Endothelial cell of umbilical vein (primary cell): ENCODE results near the gene PTPRQ.

Experiments used
- CTCF ChIP-seq, 2 donors: IDR thresholded peaks; 1 replicate in 1 of 2; 2 replicates in 1 of 2; pipeline ENCODE4 v1.5.1; 2011; ENCODE audit warnings: low read length in 2 of 2, mild to moderate bottlenecking in 2 of 2, moderate library complexity in 2 of 2, control low read depth in 1 of 2, inconsistent platforms in 1 of 2, low read depth in 1 of 2; ENCODE audit not compliant: insufficient read depth in 1 of 2; ENCODE audit errors: extremely low read depth in 1 of 2
- EZH2 ChIP-seq: IDR thresholded peaks from 2 replicates; pipeline ENCODE4 v1.6.1; 2012; ENCODE audit warnings: borderline replicate concordance, low read depth, mild to moderate bottlenecking, moderate library complexity, low read length, inconsistent platforms; ENCODE audit not compliant: severe bottlenecking
- FOS ChIP-seq: IDR thresholded peaks from 2 replicates; pipeline ENCODE4 v1.6.1; 2011; ENCODE audit warnings: mild to moderate bottlenecking, low read length, moderate library complexity, borderline replicate concordance; ENCODE audit not compliant: insufficient read depth
- GATA2 ChIP-seq: IDR thresholded peaks from 2 replicates; pipeline ENCODE4 v1.7.0; 2011; ENCODE audit warnings: low read depth, mild to moderate bottlenecking, moderate library complexity, mixed read lengths, low read length; ENCODE audit not compliant: insufficient read length, insufficient read depth
- MYC ChIP-seq: IDR thresholded peaks from one replicate; pipeline ENCODE4 v1.6.1; 2011; ENCODE audit warnings: mild to moderate bottlenecking, low read depth, low read length
- POLR2A ChIP-seq: IDR thresholded peaks from 2 replicates; pipeline ENCODE4 v1.6.1; 2012; ENCODE audit warnings: low read depth, mild to moderate bottlenecking, control low read depth, low read length
- POLR2AphosphoS5 ChIP-seq: IDR thresholded peaks from 2 replicates; pipeline ENCODE4 v1.6.1; 2012; ENCODE audit warnings: low read depth, mild to moderate bottlenecking, control low read depth, low read length, moderate library complexity; ENCODE audit not compliant: insufficient read depth

GRCh38 chr12:80404629-80405028, 39.4 kb upstream of the PTPRQ start:
- TF ChIP-seq CTCF (IDR thresholded peaks at IDR 0.05; ENCODE audit: extremely low read depth in 1 of 2, insufficient read depth in 1 of 2, low read depth in 1 of 2, low read length in 2 of 2) (no peak), FOS (no peak), POLR2AphosphoS5 (no peak), EZH2 (no peak), POLR2A (no peak), GATA2 (no peak), MYC (no peak)
